Measurements from ENCODE around the gene GIPC3. TPM values are rescaled to one million over a fixed set of nuclear protein-coding genes. Genes with fewer than 3 reads are reported as not detected.

The GIPC3 gene
- total RNA-seq, 1 donor from 2014 or later, result 1.2 TPM

- DNase-seq, result no peak
Observed at GRCh38 chr19:3641515-3642269, 56.4 kb downstream of the GIPC3 start.

GRCh38 chr19:3642296-3642695 lies 57.0 kb downstream of the GIPC3 start:
- no peak for DNase-seq

Other genes starting within 250 kb of the GIPC3 start
- gene NFIC, start 218.9 kb upstream of the GIPC3 start, total RNA-seq, result 33.0 and 59.0 TPM in 2 replicates
- gene SMIM24, start 105.0 kb upstream of the GIPC3 start, total RNA-seq, result not detected in 2 replicates
- gene SMIM44, start 102.0 kb upstream of the GIPC3 start, total RNA-seq, result not detected in 2 replicates
- gene DOHH, start 84.8 kb upstream of the GIPC3 start, total RNA-seq, result 13.1 and 16.8 TPM in 2 replicates
- gene FZR1, start 79.2 kb upstream of the GIPC3 start, total RNA-seq, result 36.1 and 66.7 TPM in 2 replicates
- not detected in 2 replicates for gene TEKTIP1, start 46.3 kb upstream of the GIPC3 start, total RNA-seq
- gene MFSD12, start 27.9 kb upstream of the GIPC3 start, total RNA-seq, result 90.3 and 121 TPM in 2 replicates
- 75.0 and 94.7 TPM in 2 replicates for gene HMG20B, start 12.5 kb upstream of the GIPC3 start, total RNA-seq
- gene TBXA2R, start 21.4 kb downstream of the GIPC3 start, total RNA-seq, result 1.3 and 1.7 TPM in 2 replicates
- gene CACTIN, start 41.3 kb downstream of the GIPC3 start, total RNA-seq, result 30.8 and 39.2 TPM in 2 replicates
- 57.7 and 75.6 TPM in 2 replicates for gene PIP5K1C, start 115.0 kb downstream of the GIPC3 start, total RNA-seq
- gene TJP3, start 122.9 kb downstream of the GIPC3 start, total RNA-seq, result 0.09 and 0.51 TPM in 2 replicates
- 26.5 and 33.5 TPM in 2 replicates for gene APBA3, start 176.2 kb downstream of the GIPC3 start, total RNA-seq
- 30.3 and 55.8 TPM in 2 replicates for gene MRPL54, start 177.2 kb downstream of the GIPC3 start, total RNA-seq
- gene RAX2, start 186.8 kb downstream of the GIPC3 start, total RNA-seq, result not detected in 2 replicates
- 0.19 and 0.34 TPM in 2 replicates for gene MATK, start 200.9 kb downstream of the GIPC3 start, total RNA-seq

Data from dermis blood vessel endothelial cell (primary cell).